ENCODE data around the gene PDC.
"Not testable (repeated sequence)": the region's sequence is repeated elsewhere in the genome, so short reads cannot be mapped to it uniquely, and the experiment has no call there.

The PDC gene

GRCh38 chr1:186473047-186473446 is 12.1 kb upstream of the PDC start:
- in situ Hi-C loops (cut with MboI; ENCODE audit: low sequenced_read_pairs) = no loop called here

GRCh38 chr1:186465946-186466345 is 5.0 kb upstream of the PDC start:
- in situ Hi-C loops (cut with MboI; ENCODE audit: low sequenced_read_pairs) = no loop called here

GRCh38 chr1:186465491-186465890 is 4.6 kb upstream of the PDC start:
- in situ Hi-C loops (cut with MboI; ENCODE audit: low sequenced_read_pairs) = not testable (repeated sequence)

GRCh38 chr1:186463926-186464325 is 3.0 kb upstream of the PDC start:
- in situ Hi-C loops (cut with MboI; ENCODE audit: low sequenced_read_pairs) = no loop called here

GRCh38 chr1:186463511-186463910 is 2.6 kb upstream of the PDC start:
- in situ Hi-C loops (cut with MboI; ENCODE audit: low sequenced_read_pairs) = no loop called here

- in situ Hi-C loops (cut with MboI; ENCODE audit: low sequenced_read_pairs) = not testable (repeated sequence)
These were observed 1.8 kb downstream of the PDC start for GRCh38 chr1:186459161-186459560.

- in situ Hi-C loops (cut with MboI; ENCODE audit: low sequenced_read_pairs) = no loop called here
These were observed 4.1 kb downstream of the PDC start for GRCh38 chr1:186456729-186457255.

- in situ Hi-C loops (cut with MboI; ENCODE audit: low sequenced_read_pairs) = no loop called here
These were observed 5.9 kb downstream of the PDC start for GRCh38 chr1:186454981-186455380.

GRCh38 chr1:186446152-186446551 is 14.8 kb downstream of the PDC start:
- in situ Hi-C loops (cut with MboI; ENCODE audit: low sequenced_read_pairs) = no loop called here

GRCh38 chr1:186443638-186444037 is 17.3 kb downstream of the PDC start:
- in situ Hi-C loops (cut with MboI; ENCODE audit: low sequenced_read_pairs) = no loop called here

GRCh38 chr1:186442651-186443375 is 18.1 kb downstream of the PDC start:
- in situ Hi-C loops (cut with MboI; ENCODE audit: low sequenced_read_pairs) = no loop called here

- in situ Hi-C loops (cut with MboI; ENCODE audit: low sequenced_read_pairs) = no loop called here
These were observed 20.3 kb downstream of the PDC start for GRCh38 chr1:186440584-186440983.

- in situ Hi-C loops (cut with MboI; ENCODE audit: low sequenced_read_pairs) = no loop called here
These were observed 22.3 kb downstream of the PDC start for GRCh38 chr1:186438567-186438966.

- in situ Hi-C loops (cut with MboI; ENCODE audit: low sequenced_read_pairs) = no loop called here
These were observed 25.6 kb downstream of the PDC start for GRCh38 chr1:186435336-186435735.

GRCh38 chr1:186429017-186429416 is 31.9 kb downstream of the PDC start:
- in situ Hi-C loops (cut with MboI; ENCODE audit: low sequenced_read_pairs) = no loop called here

GRCh38 chr1:186426118-186426517 is 34.8 kb downstream of the PDC start:
- in situ Hi-C loops (cut with MboI; ENCODE audit: low sequenced_read_pairs) = no loop called here

GRCh38 chr1:186424539-186424938 is 36.4 kb downstream of the PDC start:
- in situ Hi-C loops (cut with MboI; ENCODE audit: low sequenced_read_pairs) = no loop called here

- in situ Hi-C loops (cut with MboI; ENCODE audit: low sequenced_read_pairs) = no loop called here
These were observed 39.5 kb downstream of the PDC start for GRCh38 chr1:186421446-186421845.

- in situ Hi-C loops (cut with MboI; ENCODE audit: low sequenced_read_pairs) = no loop called here
These were observed 40.0 kb downstream of the PDC start for GRCh38 chr1:186420923-186421322.

GRCh38 chr1:186420311-186420710 is 40.6 kb downstream of the PDC start:
- in situ Hi-C loops (cut with MboI; ENCODE audit: low sequenced_read_pairs) = no loop called here

- in situ Hi-C loops (cut with MboI; ENCODE audit: low sequenced_read_pairs) = no loop called here
These were observed 42.4 kb downstream of the PDC start for GRCh38 chr1:186418503-186418902.

- in situ Hi-C loops (cut with MboI; ENCODE audit: low sequenced_read_pairs) = no loop called here
These were observed 47.6 kb downstream of the PDC start for GRCh38 chr1:186413319-186413718.

- in situ Hi-C loops (cut with MboI; ENCODE audit: low sequenced_read_pairs) = no loop called here
These were observed 51.8 kb downstream of the PDC start for GRCh38 chr1:186409091-186409490.

Measured in HL-60/S4 (cell line).